Measurements from ENCODE around the gene BAD.

BAD gene

DNA sequence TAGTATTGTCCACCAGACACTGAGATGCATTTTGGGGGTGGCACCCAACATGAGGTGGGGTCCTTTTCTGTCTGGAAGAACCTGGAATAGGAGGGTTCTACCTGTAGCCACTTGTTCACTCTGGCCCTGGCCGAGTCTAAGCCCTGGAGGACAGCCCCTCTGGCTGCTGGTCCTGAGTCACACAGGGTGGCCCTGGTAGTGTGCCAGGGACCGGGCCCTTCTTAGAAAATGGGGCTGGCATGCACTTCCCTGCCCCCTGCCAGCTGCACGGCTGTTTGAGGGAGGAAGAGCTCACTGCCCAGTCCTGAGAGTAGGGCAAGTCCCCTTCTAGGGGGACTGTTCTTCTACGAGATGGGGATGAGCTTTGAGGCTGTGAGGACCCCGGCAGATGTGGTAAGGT lies 31.0 kb downstream of the BAD start:
- Histone ChIP-seq H3K9me3 (ENCODE audit: insufficient read depth, low read depth, low read length) (peaks cover 1% of the 10 kb centered on the region), H3K79me2 (ENCODE audit: control insufficient read depth, insufficient read depth, low read length, poor library complexity) (peaks cover 9% of the 10 kb centered on the region), H4K12ac (ENCODE audit: low read depth, low read length) (no peak overlapping the region), H2BK5ac (ENCODE audit: low read depth, low read length, poor library complexity) (no peak overlapping the region), H2BK12ac (ENCODE audit: low read length) (no peak overlapping the region), H3K4me1 (ENCODE audit: control insufficient read depth in 1 of 2, insufficient read depth in 2 of 2, low read length in 2 of 2) (peaks cover 8 to 12% of the 10 kb centered on the region in 2 experiments), H3K27ac (ENCODE audit: low read depth, low read length) (no peak overlapping the region), H3K9ac (ENCODE audit: low read length) (no peak overlapping the region), H2BK120ac (ENCODE audit: insufficient read depth, low read length, poor library complexity) (no peak overlapping the region), H3K23ac (ENCODE audit: low read length) (no peak overlapping the region), H4K8ac (ENCODE audit: low read depth, low read length) (no peak overlapping the region), H3K4me3 (ENCODE audit: low read depth, low read length) (no peak overlapping the region), H2AK5ac (ENCODE audit: low read length) (no peak overlapping the region), H3K4ac (ENCODE audit: low read depth, low read length) (no peak overlapping the region), H2AFZ (ENCODE audit: insufficient read depth, low read length, poor library complexity) (no peak overlapping the region), H3K27me3 (ENCODE audit: insufficient read depth, low read length) (no peaks in the 10 kb centered on the region), H3K4me2 (ENCODE audit: low read length) (no peak overlapping the region), H3K18ac (ENCODE audit: low read length) (no peak overlapping the region), H3K79me1 (ENCODE audit: low read length) (peaks cover 15% of the 10 kb centered on the region), H3K36me3 (ENCODE audit: control insufficient read depth in 1 of 2, insufficient read depth in 2 of 2, low read length in 2 of 2) (peaks cover 35 to 39% of the 10 kb centered on the region in 2 experiments), H4K91ac (ENCODE audit: low read depth, low read length) (no peak overlapping the region), H3K14ac (ENCODE audit: low read length) (no peak overlapping the region)
- no peak for DNase-seq
- no CpG with 5 or more reads among the region's 5 CpGs for WGBS (ENCODE audit: extremely low coverage, insufficient coverage, insufficient read length)

- Histone ChIP-seq H3K36me3 (ENCODE audit: control insufficient read depth in 1 of 2, insufficient read depth in 2 of 2, low read length in 2 of 2) (peaks cover 30 to 35% of the 10 kb centered on the region in 2 experiments), H4K8ac (ENCODE audit: low read depth, low read length) (no peak overlapping the region), H3K18ac (ENCODE audit: low read length) (peak overlapping the region; percentile 12), H3K4ac (ENCODE audit: low read depth, low read length) (no peak overlapping the region), H2BK5ac (ENCODE audit: low read depth, low read length, poor library complexity) (no peak overlapping the region), H3K27me3 (ENCODE audit: insufficient read depth, low read length) (no peaks in the 10 kb centered on the region), H2AFZ (ENCODE audit: insufficient read depth, low read length, poor library complexity) (no peak overlapping the region), H4K91ac (ENCODE audit: low read depth, low read length) (no peak overlapping the region), H3K4me2 (ENCODE audit: low read length) (peak overlapping the region; percentile 85), H3K4me3 (ENCODE audit: low read depth, low read length) (no peak overlapping the region), H3K9ac (ENCODE audit: low read length) (no peak overlapping the region), H2BK12ac (ENCODE audit: low read length) (no peak overlapping the region), H3K4me1 (ENCODE audit: control insufficient read depth in 1 of 2, insufficient read depth in 2 of 2, low read length in 2 of 2) (peaks cover 8 to 12% of the 10 kb centered on the region in 2 experiments), H2AK5ac (ENCODE audit: low read length) (no peak overlapping the region), H3K79me2 (ENCODE audit: control insufficient read depth, insufficient read depth, low read length, poor library complexity) (peaks cover 9% of the 10 kb centered on the region), H3K23ac (ENCODE audit: low read length) (no peak overlapping the region), H2BK120ac (ENCODE audit: insufficient read depth, low read length, poor library complexity) (no peak overlapping the region), H3K9me3 (ENCODE audit: insufficient read depth, low read depth, low read length) (no peaks in the 10 kb centered on the region), H3K14ac (ENCODE audit: low read length) (no peak overlapping the region), H3K79me1 (ENCODE audit: low read length) (peaks cover 15% of the 10 kb centered on the region), H4K12ac (ENCODE audit: low read depth, low read length) (no peak overlapping the region), H3K27ac (ENCODE audit: low read depth, low read length) (no peak overlapping the region)
- no CpG with 5 or more reads among the region's 8 CpGs for WGBS (ENCODE audit: extremely low coverage, insufficient coverage, insufficient read length)
- DNase-seq: no peak
Observed at GRCh38 chr11:64253043-64253442, 31.4 kb downstream of the BAD start.

DNA sequence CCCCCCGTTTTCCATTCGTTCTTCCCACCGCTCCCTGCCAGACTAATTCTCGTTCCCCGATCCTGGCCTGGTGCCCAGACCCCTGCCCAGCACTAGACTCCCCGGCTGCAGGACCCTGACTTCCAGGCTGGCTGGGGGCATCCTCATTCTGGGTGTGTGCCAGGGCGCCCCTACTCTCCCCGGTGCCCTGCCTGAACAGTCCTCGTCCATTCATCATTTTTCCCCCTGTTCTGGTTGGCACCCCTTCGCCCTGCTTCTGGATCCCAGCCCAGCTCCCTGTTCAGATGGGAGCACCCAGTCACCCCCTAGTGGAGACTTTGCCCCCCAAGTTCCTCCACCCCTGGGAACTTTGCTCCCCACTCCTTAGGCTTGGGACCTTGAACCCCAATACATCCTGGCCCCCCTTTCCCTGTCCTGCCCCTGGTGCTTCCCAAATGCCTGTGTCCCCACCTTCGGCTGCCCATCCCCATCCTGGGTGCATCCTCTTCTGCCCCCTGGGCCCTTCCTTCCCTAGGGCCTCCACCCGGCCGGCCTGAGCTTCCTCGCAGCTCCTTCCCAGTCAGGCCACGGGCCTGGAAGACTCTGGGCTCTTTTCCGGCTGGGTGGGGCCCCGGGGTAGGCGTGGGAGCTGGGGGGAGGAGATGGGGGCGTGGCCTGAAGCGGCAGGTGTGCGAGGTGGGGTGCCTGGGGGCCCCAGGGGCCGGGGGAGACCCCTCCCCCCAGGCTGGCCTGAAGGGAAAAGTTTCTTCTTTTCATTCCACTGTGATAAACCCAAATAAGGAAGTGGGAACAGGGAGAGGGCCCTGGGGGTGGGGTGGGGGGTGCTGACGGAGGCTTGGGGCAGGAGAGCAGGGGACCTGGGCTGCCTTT lies 32.2 kb downstream of the BAD start:
- Histone ChIP-seq H3K4me2 (ENCODE audit: low read length) (peak overlapping the region; percentile 85), H3K4me3 (ENCODE audit: low read depth, low read length) (peak overlapping the region; percentile 79), H2BK5ac (ENCODE audit: low read depth, low read length, poor library complexity) (peak overlapping the region; percentile 0), H3K23ac (ENCODE audit: low read length) (no peak overlapping the region), H3K14ac (ENCODE audit: low read length) (peak overlapping the region; percentile 4), H3K27ac (ENCODE audit: low read depth, low read length) (no peak overlapping the region), H2BK120ac (ENCODE audit: insufficient read depth, low read length, poor library complexity) (peak overlapping the region; percentile 48), H3K9ac (ENCODE audit: low read length) (peak overlapping the region; percentile 82), H3K27me3 (ENCODE audit: insufficient read depth, low read length) (no peaks in the 10 kb centered on the region), H3K79me1 (ENCODE audit: low read length) (peaks cover 19% of the 10 kb centered on the region), H2AFZ (ENCODE audit: insufficient read depth, low read length, poor library complexity) (peak overlapping the region; percentile 21), H2AK5ac (ENCODE audit: low read length) (peak overlapping the region; percentile 77), H2BK12ac (ENCODE audit: low read length) (peak overlapping the region; percentile 50), H3K4ac (ENCODE audit: low read depth, low read length) (peak overlapping the region; percentile 81), H3K79me2 (ENCODE audit: control insufficient read depth, insufficient read depth, low read length, poor library complexity) (peaks cover 9% of the 10 kb centered on the region), H3K9me3 (ENCODE audit: insufficient read depth, low read depth, low read length) (no peaks in the 10 kb centered on the region), H4K8ac (ENCODE audit: low read depth, low read length) (peak overlapping the region; percentile 83), H3K4me1 (ENCODE audit: control insufficient read depth in 1 of 2, insufficient read depth in 2 of 2, low read length in 2 of 2) (peaks cover 8 to 16% of the 10 kb centered on the region in 2 experiments), H4K91ac (ENCODE audit: low read depth, low read length) (peak overlapping the region; percentile 74), H4K12ac (ENCODE audit: low read depth, low read length) (peak overlapping the region; percentile 65), H3K36me3 (ENCODE audit: control insufficient read depth in 1 of 2, insufficient read depth in 2 of 2, low read length in 2 of 2) (peaks cover 25 to 33% of the 10 kb centered on the region in 2 experiments), H3K18ac (ENCODE audit: low read length) (peak overlapping the region; percentile 76)
- no CpG with 5 or more reads among the region's 23 CpGs for WGBS (ENCODE audit: extremely low coverage, insufficient coverage, insufficient read length)
- peak in 1 of 2 donors; percentile 54 for DNase-seq

DNA sequence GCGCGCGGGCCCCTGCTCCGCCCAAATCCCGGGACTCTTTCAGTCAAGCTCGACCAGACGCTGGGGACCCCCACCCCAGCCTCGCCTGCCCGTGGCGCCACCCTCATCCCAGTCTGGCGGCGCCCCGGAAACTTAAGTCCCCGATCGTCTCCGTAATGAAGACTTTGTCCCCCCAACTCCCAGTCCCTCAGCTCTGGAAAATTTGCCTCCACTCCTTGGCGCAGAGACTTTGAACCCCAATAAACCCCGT lies 32.8 kb downstream of the BAD start:
- peak overlapping the region; percentile 81 for H3K4ac ChIP-seq (ENCODE audit: low read depth, low read length)
- peak overlapping the region; percentile 4 for H3K14ac ChIP-seq (ENCODE audit: low read length)
- H3K4me2 ChIP-seq (ENCODE audit: low read length): peak overlapping the region; percentile 85
- H4K91ac ChIP-seq (ENCODE audit: low read depth, low read length): peak overlapping the region; percentile 74
- H4K12ac ChIP-seq (ENCODE audit: low read depth, low read length): no peak overlapping the region
- peak overlapping the region; percentile 82 for H3K9ac ChIP-seq (ENCODE audit: low read length)
- peaks cover 22 to 30% of the 10 kb centered on the region in 2 experiments for H3K36me3 ChIP-seq (ENCODE audit: control insufficient read depth in 1 of 2, insufficient read depth in 2 of 2, low read length in 2 of 2)
- H3K27me3 ChIP-seq (ENCODE audit: insufficient read depth, low read length): no peaks in the 10 kb centered on the region
- H3K18ac ChIP-seq (ENCODE audit: low read length): peak overlapping the region; percentile 74
- no peak overlapping the region for H3K23ac ChIP-seq (ENCODE audit: low read length)
- DNase-seq: no peak
- H2BK12ac ChIP-seq (ENCODE audit: low read length): no peak overlapping the region
- no peak overlapping the region for H2AK5ac ChIP-seq (ENCODE audit: low read length)
- H4K8ac ChIP-seq (ENCODE audit: low read depth, low read length): peak overlapping the region; percentile 52
- WGBS (ENCODE audit: extremely low coverage, insufficient coverage, insufficient read length): no CpG with 5 or more reads among the region's 18 CpGs
- H3K79me1 ChIP-seq (ENCODE audit: low read length): peaks cover 23% of the 10 kb centered on the region
- peaks cover 8 to 16% of the 10 kb centered on the region in 2 experiments for H3K4me1 ChIP-seq (ENCODE audit: control insufficient read depth in 1 of 2, insufficient read depth in 2 of 2, low read length in 2 of 2)
- H2BK120ac ChIP-seq (ENCODE audit: insufficient read depth, low read length, poor library complexity): peak overlapping the region; percentile 28
- peak overlapping the region; percentile 41 for H2AFZ ChIP-seq (ENCODE audit: insufficient read depth, low read length, poor library complexity)
- peaks cover 12% of the 10 kb centered on the region for H3K79me2 ChIP-seq (ENCODE audit: control insufficient read depth, insufficient read depth, low read length, poor library complexity)
- peak overlapping the region; percentile 79 for H3K4me3 ChIP-seq (ENCODE audit: low read depth, low read length)
- peaks cover 2% of the 10 kb centered on the region for H3K9me3 ChIP-seq (ENCODE audit: insufficient read depth, low read depth, low read length)
- H3K27ac ChIP-seq (ENCODE audit: low read depth, low read length): no peak overlapping the region
- H2BK5ac ChIP-seq (ENCODE audit: low read depth, low read length, poor library complexity): peak overlapping the region; percentile 0

Data from trophoblast cell (in vitro differentiated cells and primary cell).